Measurements from ENCODE around the gene PRICKLE2.

Gene PRICKLE2

DNA sequence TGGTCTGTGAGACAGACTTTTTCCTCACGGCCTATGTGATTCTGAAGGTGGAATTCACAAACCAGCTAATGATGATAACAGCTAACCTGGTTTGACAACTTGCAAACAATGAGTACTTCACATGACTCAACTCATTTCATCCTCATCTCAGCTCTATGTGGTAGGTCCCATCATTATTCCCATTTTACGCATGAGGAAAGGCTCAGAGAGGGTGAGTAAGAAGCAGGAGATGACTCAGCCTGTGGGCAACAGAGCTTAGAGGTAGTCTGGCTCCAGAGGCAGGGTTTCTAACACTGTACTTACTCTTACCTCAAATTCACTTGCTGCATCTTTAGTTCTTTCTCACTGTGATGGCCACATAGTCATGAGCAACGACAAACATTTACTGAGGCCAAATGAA lies 176.1 kb downstream of the PRICKLE2 start:
- no peak for DNase-seq
- H3K4me2 ChIP-seq (ENCODE audit: low read depth, low read length) = no peak overlapping the region
- H2AFZ ChIP-seq (ENCODE audit: low read length) = no peak overlapping the region
- no peak overlapping the region for H3K27ac ChIP-seq (ENCODE audit: low read length)
- H3K9me2 ChIP-seq (replicated peaks; ENCODE audit: insufficient read depth, low read length) = no peaks in the 10 kb centered on the region
- no peak overlapping the region for H3K4me3 ChIP-seq (ENCODE audit: low read length)
- no peaks in the 10 kb centered on the region for H3K36me3 ChIP-seq (replicated peaks; ENCODE audit: insufficient read depth, low read length)
- no peaks in the 10 kb centered on the region for H3K4me1 ChIP-seq (ENCODE audit: low read length)
- no peak overlapping the region for H3K9ac ChIP-seq (ENCODE audit: low read length)
- no peaks in the 10 kb centered on the region for H3K27me3 ChIP-seq (replicated peaks; ENCODE audit: insufficient read depth, low read length)
- H3F3A ChIP-seq (ENCODE audit: insufficient read depth, low read length) = no peaks in the 10 kb centered on the region
- H3K79me2 ChIP-seq (ENCODE audit: low read length) = no peaks in the 10 kb centered on the region
- H3K9me3 ChIP-seq (replicated peaks; ENCODE audit: insufficient read depth, low read length) = no peaks in the 10 kb centered on the region
- TF ChIP-seq, protein P1, sequence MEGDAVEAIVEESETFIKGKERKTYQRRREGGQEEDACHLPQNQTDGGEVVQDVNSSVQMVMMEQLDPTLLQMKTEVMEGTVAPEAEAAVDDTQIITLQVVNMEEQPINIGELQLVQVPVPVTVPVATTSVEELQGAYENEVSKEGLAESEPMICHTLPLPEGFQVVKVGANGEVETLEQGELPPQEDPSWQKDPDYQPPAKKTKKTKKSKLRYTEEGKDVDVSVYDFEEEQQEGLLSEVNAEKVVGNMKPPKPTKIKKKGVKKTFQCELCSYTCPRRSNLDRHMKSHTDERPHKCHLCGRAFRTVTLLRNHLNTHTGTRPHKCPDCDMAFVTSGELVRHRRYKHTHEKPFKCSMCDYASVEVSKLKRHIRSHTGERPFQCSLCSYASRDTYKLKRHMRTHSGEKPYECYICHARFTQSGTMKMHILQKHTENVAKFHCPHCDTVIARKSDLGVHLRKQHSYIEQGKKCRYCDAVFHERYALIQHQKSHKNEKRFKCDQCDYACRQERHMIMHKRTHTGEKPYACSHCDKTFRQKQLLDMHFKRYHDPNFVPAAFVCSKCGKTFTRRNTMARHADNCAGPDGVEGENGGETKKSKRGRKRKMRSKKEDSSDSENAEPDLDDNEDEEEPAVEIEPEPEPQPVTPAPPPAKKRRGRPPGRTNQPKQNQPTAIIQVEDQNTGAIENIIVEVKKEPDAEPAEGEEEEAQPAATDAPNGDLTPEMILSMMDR (IDR thresholded peaks at IDR 0.05; ENCODE audit: low read length) = no peak
- no peak for TF ChIP-seq EZH2phosphoT487 (IDR thresholded peaks at IDR 0.05; ENCODE audit: low read length)
- TF ChIP-seq EZH2 (optimal IDR thresholded peaks at IDR 0.05; ENCODE audit: low read depth, low read length) = no peak
- H4K20me1 ChIP-seq (ENCODE audit: insufficient read depth, low read length) = no peaks in the 10 kb centered on the region

DNA sequence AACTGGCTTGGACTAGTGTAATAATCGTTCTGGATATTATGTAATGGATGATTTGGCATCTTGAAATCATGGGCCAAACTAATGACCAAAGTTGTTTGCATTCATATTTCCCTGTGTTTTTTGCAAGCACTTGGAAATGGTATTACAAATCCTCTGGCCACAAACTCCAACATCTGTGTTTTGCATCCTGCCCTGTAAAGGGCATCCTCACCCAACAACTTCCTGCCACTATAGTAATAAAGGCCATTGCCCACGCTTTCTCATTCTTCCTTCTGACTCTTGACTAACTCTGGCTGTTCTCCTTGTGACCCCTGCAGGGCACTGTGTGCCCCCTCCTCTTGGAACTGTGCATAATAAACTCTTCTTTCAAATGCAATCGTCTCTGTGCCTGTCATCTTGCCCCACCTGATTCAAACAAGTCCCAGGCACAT lies 176.6 kb downstream of the PRICKLE2 start:
- H3K27ac ChIP-seq (ENCODE audit: low read length) = no peak overlapping the region
- H3K4me2 ChIP-seq (ENCODE audit: low read depth, low read length) = no peak overlapping the region
- no peaks in the 10 kb centered on the region for H3K36me3 ChIP-seq (replicated peaks; ENCODE audit: insufficient read depth, low read length)
- no peaks in the 10 kb centered on the region for H3K9me3 ChIP-seq (replicated peaks; ENCODE audit: insufficient read depth, low read length)
- H2AFZ ChIP-seq (ENCODE audit: low read length) = no peak overlapping the region
- H3K79me2 ChIP-seq (ENCODE audit: low read length) = no peaks in the 10 kb centered on the region
- TF ChIP-seq, protein P1 (IDR thresholded peaks at IDR 0.05; ENCODE audit: low read length) = no peak
- TF ChIP-seq EZH2 (optimal IDR thresholded peaks at IDR 0.05; ENCODE audit: low read depth, low read length) = no peak
- H3F3A ChIP-seq (ENCODE audit: insufficient read depth, low read length) = no peaks in the 10 kb centered on the region
- no peak for DNase-seq
- H3K4me1 ChIP-seq (ENCODE audit: low read length) = no peaks in the 10 kb centered on the region
- H3K4me3 ChIP-seq (ENCODE audit: low read length) = no peak overlapping the region
- no peaks in the 10 kb centered on the region for H3K9me2 ChIP-seq (replicated peaks; ENCODE audit: insufficient read depth, low read length)
- no peaks in the 10 kb centered on the region for H4K20me1 ChIP-seq (ENCODE audit: insufficient read depth, low read length)
- H3K27me3 ChIP-seq (replicated peaks; ENCODE audit: insufficient read depth, low read length) = no peaks in the 10 kb centered on the region
- no peak overlapping the region for H3K9ac ChIP-seq (ENCODE audit: low read length)

DNA sequence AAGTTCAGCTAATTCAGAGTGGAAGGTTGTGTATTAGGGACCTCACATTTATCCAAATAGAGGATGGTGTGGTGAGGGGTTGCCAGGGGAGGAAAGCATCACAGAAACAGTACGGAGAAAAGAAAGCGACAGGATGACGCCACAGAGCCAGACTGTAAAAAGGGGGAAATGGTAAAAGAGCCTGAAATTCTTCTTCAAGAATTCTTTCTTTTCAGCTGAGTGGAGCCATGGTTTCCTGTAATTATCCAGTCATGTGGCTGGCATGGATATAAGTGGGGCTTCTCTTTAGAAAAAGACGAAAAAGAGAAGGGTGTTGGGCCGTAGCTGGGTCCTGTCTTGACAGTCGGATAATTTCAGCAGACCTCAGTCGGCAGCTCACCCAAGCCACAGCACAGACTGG lies 177.5 kb downstream of the PRICKLE2 start:
- H3K9me3 ChIP-seq (replicated peaks; ENCODE audit: insufficient read depth, low read length) = no peaks in the 10 kb centered on the region
- DNase-seq = no peak
- H2AFZ ChIP-seq (ENCODE audit: low read length) = no peak overlapping the region
- no peak overlapping the region for H3K9ac ChIP-seq (ENCODE audit: low read length)
- H3K9me2 ChIP-seq (replicated peaks; ENCODE audit: insufficient read depth, low read length) = no peaks in the 10 kb centered on the region
- no peaks in the 10 kb centered on the region for H3K27me3 ChIP-seq (replicated peaks; ENCODE audit: insufficient read depth, low read length)
- no peaks in the 10 kb centered on the region for H3F3A ChIP-seq (ENCODE audit: insufficient read depth, low read length)
- no peaks in the 10 kb centered on the region for H4K20me1 ChIP-seq (ENCODE audit: insufficient read depth, low read length)
- H3K27ac ChIP-seq (ENCODE audit: low read length) = no peak overlapping the region
- no peaks in the 10 kb centered on the region for H3K79me2 ChIP-seq (ENCODE audit: low read length)
- TF ChIP-seq, protein P1 (IDR thresholded peaks at IDR 0.05; ENCODE audit: low read length) = no peak
- no peak for TF ChIP-seq EZH2 (optimal IDR thresholded peaks at IDR 0.05; ENCODE audit: low read depth, low read length)
- TF ChIP-seq EZH2phosphoT487 (IDR thresholded peaks at IDR 0.05; ENCODE audit: low read length) = no peak
- H3K4me3 ChIP-seq (ENCODE audit: low read length) = no peak overlapping the region
- no peaks in the 10 kb centered on the region for H3K4me1 ChIP-seq (ENCODE audit: low read length)
- H3K4me2 ChIP-seq (ENCODE audit: low read depth, low read length) = no peak overlapping the region
- H3K36me3 ChIP-seq (replicated peaks; ENCODE audit: insufficient read depth, low read length) = no peaks in the 10 kb centered on the region

Data from MM.1S (cell line).